T-helper 9 cell (primary cell): ENCODE measurements around the gene MAMLD1.

ENCODE experiments used
- DNase-seq: peaks from one replicate; pipeline ENCODE4 v3.0.0-alpha.2; 2020

Gene MAMLD1

GRCh38 chrX:150504397-150505182, 141.5 kb downstream of the MAMLD1 start:
- no peak for DNase-seq

- no peak for DNase-seq
Observed at GRCh38 chrX:150506020-150506419, 142.9 kb downstream of the MAMLD1 start.

- DNase-seq = no peak
Observed at GRCh38 chrX:150506486-150506885, 143.4 kb downstream of the MAMLD1 start.

GRCh38 chrX:150507251-150507856, 144.2 kb downstream of the MAMLD1 start:
- no peak for DNase-seq

- DNase-seq = no peak
Observed at GRCh38 chrX:150508018-150508417, 144.9 kb downstream of the MAMLD1 start.

GRCh38 chrX:150508451-150509367, 145.6 kb downstream of the MAMLD1 start:
- no peak for DNase-seq

- DNase-seq = no peak
Observed at GRCh38 chrX:150509703-150510102, 146.6 kb downstream of the MAMLD1 start.

GRCh38 chrX:150512461-150512901, 149.4 kb downstream of the MAMLD1 start:
- no peak for DNase-seq

- DNase-seq = no peak
Observed at GRCh38 chrX:150513544-150513943, 150.4 kb downstream of the MAMLD1 start.

GRCh38 chrX:150514462-150514861, 151.3 kb downstream of the MAMLD1 start:
- DNase-seq = no peak

- DNase-seq = no peak
Observed at GRCh38 chrX:150515801-150516200, 152.7 kb downstream of the MAMLD1 start.

GRCh38 chrX:150517303-150517910, 154.3 kb downstream of the MAMLD1 start:
- no peak for DNase-seq

- DNase-seq = no peak
Observed at GRCh38 chrX:150522494-150522893, 159.4 kb downstream of the MAMLD1 start.

GRCh38 chrX:150525061-150525919, 162.2 kb downstream of the MAMLD1 start:
- DNase-seq = no peak

- no peak for DNase-seq
Observed at GRCh38 chrX:150526692-150527091, 163.6 kb downstream of the MAMLD1 start.

GRCh38 chrX:150527108-150527507, 164.0 kb downstream of the MAMLD1 start:
- no peak for DNase-seq

GRCh38 chrX:150529587-150529986, 166.5 kb downstream of the MAMLD1 start:
- no peak for DNase-seq

- no peak for DNase-seq
Observed at GRCh38 chrX:150530821-150531220, 167.7 kb downstream of the MAMLD1 start.

GRCh38 chrX:150531467-150531866, 168.3 kb downstream of the MAMLD1 start:
- DNase-seq = no peak

GRCh38 chrX:150533863-150534262, 170.7 kb downstream of the MAMLD1 start:
- no peak for DNase-seq

GRCh38 chrX:150536455-150537116, 173.5 kb downstream of the MAMLD1 start:
- no peak for DNase-seq
